Ovary (tissue), 9 donors: ENCODE data around the gene NEURL1B. TPM values are rescaled to one million over a fixed set of nuclear protein-coding genes. Genes with fewer than 3 reads are reported as not detected.

ENCODE experiments used
- DNase-seq, 5 donors: peaks; one replicate each; pipeline ENCODE4 v3.0.0-alpha.2; 2019 to 2020
- H3K27ac ChIP-seq, 2 donors: fragments of 200-600 bp; one replicate each; pipeline versions ENCODE4 v1.5.1 to v1.8.0; 2019 to 2022
- H3K27me3 ChIP-seq: fragments of 200-600 bp; one replicate; pipeline ENCODE4 v1.8.0; 2022
- H3K36me3 ChIP-seq: fragments of 200-600 bp; sonication (generic); one replicate; pipeline ENCODE4 v1.5.1; 2019
- H3K4me1 ChIP-seq: one replicate; pipeline ENCODE4 v1.8.1; 2013; ENCODE audit warnings: mild to moderate bottlenecking, moderate library complexity; ENCODE audit not compliant: insufficient read depth
- H3K4me3 ChIP-seq: fragments of 200-600 bp; sonication (generic); one replicate; pipeline ENCODE4 v1.5.1; 2017
- H3K9me3 ChIP-seq, 2 donors: fragments of 200-600 bp in 1 of 2; sonication (generic) in 1 of 2; one replicate each; pipeline versions ENCODE4 v1.5.1 to v1.8.1; 2013 to 2019; ENCODE audit warnings: mild to moderate bottlenecking in 1 of 2, moderate library complexity in 1 of 2
- EP300 ChIP-seq: sonication (generic); formaldehyde crosslinking; IDR thresholded peaks from one replicate; pipeline ENCODE4 v1.6.1; 2017; ENCODE audit warnings: antibody characterized with exemption
- POLR2A ChIP-seq: fragments of 450-650 bp; IDR thresholded peaks from one replicate; pipeline ENCODE4 v1.6.1; 2017; ENCODE audit warnings: antibody characterized with exemption, mild to moderate bottlenecking, moderate library complexity
- WGBS, 3 donors: extraction: QIAGEN DNeasy Blood & Tissue Kit in 1 of 3; methylation state at CpG; one replicate each; pipeline versions ENCODE4 v1.1.5 to v1.1.7; 2013 to 2017; 5-methylcytosine and 5-hydroxymethylcytosine counted together
- intact Hi-C, 4 donors: fragments of 100-400 bp; cut with DNase I; formaldehyde crosslinking; loops; one replicate each; pipeline versions ENCODE4 v1.11.0 to v1.15.1; 2022 to 2023
- polyA plus RNA-seq, 2 donors: library from polyadenylated mRNA; stranded (reverse); fragments of 200-250 nt in 1 of 2; fragments of 350-450 nt in 1 of 2; fragmentation: Illumina TruSeq in 1 of 2; extraction: RNeasy Lipid Tissue Mini Kit (QIAGEN cat#74804) in 1 of 2; gene quantifications; one replicate each; pipeline ENCODE4 v1.2.3, GENCODE V29; 2013 to 2014
- total RNA-seq, 7 donors: library from RNA; depleted of rRNA in 2 of 7; stranded (reverse); fragments of >200 nt in 2 of 7; fragmentation: NEBNext Ultra II Directional in 3 of 7; extraction: Animal tissue kit (Norgen Biotek cat#: 25700) in 3 of 7; gene quantifications; one replicate each; pipeline versions ENCODE4 v1.1.0 to v1.2.4, GENCODE V29; 2016 to 2023
- TF ChIP-seq, protein P1 (sequence below), 3 donors: fragments of 450-650 bp in 2 of 3; fragments of 200-600 bp in 1 of 3; IDR thresholded peaks; one replicate each; pipeline versions ENCODE4 v1.5.1 to v1.8.0; 2016 to 2022; ENCODE audit warnings: antibody characterized with exemption in 3 of 3, mild to moderate bottlenecking in 1 of 3
- donor health status: DM: no; HTN: no; CAD: no; lungs with moderate emphysema.
- donor health status: DM: no; HTN: no; CAD: no.
- donor health status: Bipolar disorder and iron deficiency.
- donor health status: DM: yes; HTN: yes; CAD: no.
- donor health status: DM: no; HTN: no; CAD: no.
- donor health status: DM: yes; HTN: yes; CAD: no.

The NEURL1B gene
- total and polyA plus RNA-seq, 9 donors: 15.0 to 75.1 (median 36.3) TPM

DNA sequence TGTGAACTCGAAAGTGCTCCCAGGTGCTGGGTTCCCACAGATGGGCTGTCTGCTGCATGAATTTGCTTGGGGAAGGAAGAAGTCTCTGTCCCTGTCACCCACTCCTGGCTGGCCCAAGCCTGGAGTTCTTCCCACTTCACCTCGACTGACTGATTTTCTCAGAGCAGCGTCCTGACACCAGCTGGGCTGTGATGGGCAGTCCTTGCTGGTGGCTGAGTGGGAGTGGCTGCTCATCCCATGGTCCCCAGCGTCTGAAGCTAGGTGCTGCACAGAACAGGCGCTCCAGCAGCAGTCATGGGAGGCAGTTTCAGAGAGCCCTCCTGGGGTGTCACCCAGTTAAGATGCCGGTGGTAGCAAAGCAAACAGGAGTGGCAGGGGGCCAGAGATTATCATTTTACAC is 10.1 kb upstream of the NEURL1B start:
- Histone ChIP-seq H3K4me1 (no peaks in the 10 kb centered on the region), H3K27ac (no peak overlapping the region), H3K9me3 (no peaks in the 10 kb centered on the region), H3K4me3 (no peak overlapping the region), H3K27me3 (no peaks in the 10 kb centered on the region), H3K36me3 (no peaks in the 10 kb centered on the region)
- TF ChIP-seq POLR2A: no peak
- TF ChIP-seq EP300: no peak
- TF ChIP-seq, protein P1, sequence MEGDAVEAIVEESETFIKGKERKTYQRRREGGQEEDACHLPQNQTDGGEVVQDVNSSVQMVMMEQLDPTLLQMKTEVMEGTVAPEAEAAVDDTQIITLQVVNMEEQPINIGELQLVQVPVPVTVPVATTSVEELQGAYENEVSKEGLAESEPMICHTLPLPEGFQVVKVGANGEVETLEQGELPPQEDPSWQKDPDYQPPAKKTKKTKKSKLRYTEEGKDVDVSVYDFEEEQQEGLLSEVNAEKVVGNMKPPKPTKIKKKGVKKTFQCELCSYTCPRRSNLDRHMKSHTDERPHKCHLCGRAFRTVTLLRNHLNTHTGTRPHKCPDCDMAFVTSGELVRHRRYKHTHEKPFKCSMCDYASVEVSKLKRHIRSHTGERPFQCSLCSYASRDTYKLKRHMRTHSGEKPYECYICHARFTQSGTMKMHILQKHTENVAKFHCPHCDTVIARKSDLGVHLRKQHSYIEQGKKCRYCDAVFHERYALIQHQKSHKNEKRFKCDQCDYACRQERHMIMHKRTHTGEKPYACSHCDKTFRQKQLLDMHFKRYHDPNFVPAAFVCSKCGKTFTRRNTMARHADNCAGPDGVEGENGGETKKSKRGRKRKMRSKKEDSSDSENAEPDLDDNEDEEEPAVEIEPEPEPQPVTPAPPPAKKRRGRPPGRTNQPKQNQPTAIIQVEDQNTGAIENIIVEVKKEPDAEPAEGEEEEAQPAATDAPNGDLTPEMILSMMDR (IDR thresholded peaks at IDR 0.05): no peak
- WGBS, 3 donors: 75 to 77% (median 77%) methylated on average over 6 of the region's 6 CpGs
- DNase-seq: peak in 1 of 5 donors; percentile 23
- intact Hi-C loops: no loop called here

DNA sequence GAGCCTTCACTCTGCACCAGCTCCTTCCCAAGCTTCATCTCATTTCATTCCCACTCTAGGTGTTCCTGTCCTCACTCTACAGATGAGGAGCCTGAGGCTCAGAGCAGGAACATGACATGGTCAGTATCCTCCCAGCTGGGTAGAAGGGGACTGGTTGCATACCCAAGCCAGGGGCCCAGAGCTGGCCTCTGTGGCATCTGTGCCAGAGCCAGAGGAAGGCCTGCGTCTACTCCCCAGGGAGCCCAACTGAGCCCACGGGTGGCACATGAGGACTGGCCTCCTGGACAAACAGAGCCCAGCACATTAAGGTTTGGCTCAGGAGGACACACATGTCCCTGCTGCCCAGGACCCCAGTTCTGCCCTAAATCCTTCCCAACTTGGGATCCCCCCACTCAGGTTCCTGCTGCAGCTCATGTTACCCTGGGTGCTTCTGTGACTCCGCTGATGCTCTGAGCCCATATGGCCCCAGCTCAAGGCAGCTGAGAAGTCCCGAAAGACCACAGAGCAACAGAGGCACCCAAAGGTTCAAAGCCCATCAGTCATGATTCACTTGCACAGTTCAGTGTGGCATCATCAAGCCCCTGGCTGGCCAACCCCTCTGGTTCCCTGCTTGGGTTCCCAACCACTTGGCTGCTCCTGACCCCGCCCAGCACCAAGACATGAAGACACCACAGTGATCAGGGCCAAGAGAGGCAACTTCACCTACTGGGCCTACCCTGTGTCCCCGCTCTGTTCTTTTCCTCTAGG is 8.5 kb upstream of the NEURL1B start:
- Histone ChIP-seq H3K27ac (no peak overlapping the region), H3K9me3 (no peaks in the 10 kb centered on the region), H3K36me3 (no peaks in the 10 kb centered on the region), H3K4me1 (no peaks in the 10 kb centered on the region), H3K27me3 (no peaks in the 10 kb centered on the region), H3K4me3 (no peak overlapping the region)
- TF ChIP-seq, protein P1 (IDR thresholded peaks at IDR 0.05): no peak
- TF ChIP-seq EP300: no peak
- 88 to 94% (median 92%) methylated on average over 4 to 6 of the region's 6 CpGs for WGBS, 3 donors
- no peak for DNase-seq
- intact Hi-C loops: no loop called here

DNA sequence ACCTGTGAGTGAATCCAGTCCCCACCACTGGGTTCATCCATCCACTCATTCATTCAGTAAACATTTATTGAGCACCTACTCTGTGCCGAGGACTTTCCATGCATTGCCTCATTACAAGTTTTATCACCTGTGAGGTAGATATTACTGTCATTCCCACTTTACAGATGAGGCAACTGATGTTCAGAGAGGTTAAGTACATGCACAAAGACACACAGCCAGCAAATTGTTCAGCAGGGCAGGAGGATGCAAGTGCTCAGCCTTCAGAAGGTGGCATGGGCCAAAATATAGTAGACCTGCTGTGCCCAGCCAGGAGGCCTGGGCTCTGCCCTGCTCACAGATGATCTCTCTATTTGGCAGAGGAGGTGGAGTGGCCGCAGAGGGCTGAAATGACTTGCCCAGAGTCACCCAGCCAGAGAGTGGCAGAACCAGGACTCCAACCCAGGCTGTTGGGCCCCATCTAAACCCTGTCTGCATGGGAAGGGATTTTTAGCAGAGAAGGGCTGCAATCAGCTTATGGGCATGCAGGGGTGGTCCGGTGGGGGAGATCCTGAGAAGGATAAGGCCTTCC is 7.6 kb upstream of the NEURL1B start:
- H3K4me1 ChIP-seq: no peaks in the 10 kb centered on the region
- no peaks in the 10 kb centered on the region for H3K27me3 ChIP-seq
- intact Hi-C loops: no loop called here
- no peak for DNase-seq
- TF ChIP-seq, protein P1 (IDR thresholded peaks at IDR 0.05): no peak
- TF ChIP-seq EP300 (no peak), POLR2A (no peak)
- H3K4me3 ChIP-seq: no peak overlapping the region
- 85 to 92% (median 89%) methylated on average over 3 of the region's 3 CpGs for WGBS, 3 donors
- H3K9me3 ChIP-seq: no peaks in the 10 kb centered on the region
- no peaks in the 10 kb centered on the region for H3K36me3 ChIP-seq
- no peak overlapping the region for H3K27ac ChIP-seq

DNA sequence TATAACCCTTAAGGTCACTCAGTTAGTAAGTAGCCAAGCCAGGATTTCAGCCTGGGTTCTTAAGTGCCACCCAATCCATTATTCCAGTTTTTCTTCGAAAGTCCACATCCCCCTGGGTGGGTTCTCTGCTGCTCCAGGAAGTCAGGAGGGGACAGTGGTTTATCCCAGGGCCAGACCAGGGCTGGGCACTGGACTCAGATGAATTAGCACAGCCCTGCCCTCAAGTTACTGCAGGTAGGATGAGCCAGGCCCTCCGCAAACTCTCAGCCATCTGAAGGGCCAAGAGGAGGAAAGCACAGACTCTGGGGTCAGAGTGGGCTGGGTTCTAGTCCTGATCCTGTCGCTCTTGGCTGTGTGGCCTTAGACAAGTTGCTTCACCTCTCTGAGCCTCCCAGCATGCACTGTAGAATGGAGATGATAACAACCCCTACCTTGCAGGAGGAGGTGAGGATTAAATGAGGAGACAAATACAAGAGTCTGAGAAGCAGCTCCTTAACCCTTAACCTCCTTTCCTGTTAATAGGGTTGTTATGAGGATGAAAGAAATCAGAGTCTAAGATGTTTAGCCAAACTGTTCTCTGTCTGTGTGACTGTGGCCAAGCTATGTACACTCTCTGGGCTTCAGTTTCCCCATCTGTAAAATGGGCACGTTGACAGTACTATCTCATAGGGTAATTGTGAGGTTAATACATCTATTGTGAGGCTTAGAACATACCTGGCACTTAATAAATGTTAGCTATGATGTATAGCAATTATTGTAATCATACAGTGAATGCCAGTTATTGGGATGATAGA is 6.8 kb upstream of the NEURL1B start:
- no peaks in the 10 kb centered on the region for H3K27me3 ChIP-seq
- no peak for DNase-seq
- no peaks in the 10 kb centered on the region for H3K36me3 ChIP-seq
- no peak overlapping the region for H3K4me3 ChIP-seq
- WGBS, 3 donors: 89 to 95% (median 94%) methylated on average over 4 of the region's 4 CpGs
- intact Hi-C loops: no loop called here
- no peaks in the 10 kb centered on the region for H3K4me1 ChIP-seq
- no peak overlapping the region for H3K27ac ChIP-seq
- no peak for TF ChIP-seq POLR2A
- no peak for TF ChIP-seq EP300
- TF ChIP-seq, protein P1 (IDR thresholded peaks at IDR 0.05): no peak
- H3K9me3 ChIP-seq: no peaks in the 10 kb centered on the region
